NCI-H82 (cell line): ENCODE measurements around the gene TUBA4A.
A peak's percentile ranks its signal among the peaks of the same experiment; 100 is the strongest.
"Not testable (repeated sequence)": the region's sequence is repeated elsewhere in the genome, so short reads cannot be mapped to it uniquely, and the experiment has no call there.

Experiments used
- DNase-seq: peaks from one replicate; lab custom pipeline; 2025; lab: John Stamatoyannopoulos, UW

Gene TUBA4A

GRCh38 chr2:219210886-219211362, 42.8 kb downstream of the TUBA4A start:
- DNase-seq, result no peak

GRCh38 chr2:219210196-219210885, 43.4 kb downstream of the TUBA4A start:
- no peak for DNase-seq

GRCh38 chr2:219209236-219210195, 44.2 kb downstream of the TUBA4A start:
- no peak for DNase-seq

GRCh38 chr2:219207884-219208740, 45.6 kb downstream of the TUBA4A start:
- DNase-seq, result peak; percentile 36

DNA sequence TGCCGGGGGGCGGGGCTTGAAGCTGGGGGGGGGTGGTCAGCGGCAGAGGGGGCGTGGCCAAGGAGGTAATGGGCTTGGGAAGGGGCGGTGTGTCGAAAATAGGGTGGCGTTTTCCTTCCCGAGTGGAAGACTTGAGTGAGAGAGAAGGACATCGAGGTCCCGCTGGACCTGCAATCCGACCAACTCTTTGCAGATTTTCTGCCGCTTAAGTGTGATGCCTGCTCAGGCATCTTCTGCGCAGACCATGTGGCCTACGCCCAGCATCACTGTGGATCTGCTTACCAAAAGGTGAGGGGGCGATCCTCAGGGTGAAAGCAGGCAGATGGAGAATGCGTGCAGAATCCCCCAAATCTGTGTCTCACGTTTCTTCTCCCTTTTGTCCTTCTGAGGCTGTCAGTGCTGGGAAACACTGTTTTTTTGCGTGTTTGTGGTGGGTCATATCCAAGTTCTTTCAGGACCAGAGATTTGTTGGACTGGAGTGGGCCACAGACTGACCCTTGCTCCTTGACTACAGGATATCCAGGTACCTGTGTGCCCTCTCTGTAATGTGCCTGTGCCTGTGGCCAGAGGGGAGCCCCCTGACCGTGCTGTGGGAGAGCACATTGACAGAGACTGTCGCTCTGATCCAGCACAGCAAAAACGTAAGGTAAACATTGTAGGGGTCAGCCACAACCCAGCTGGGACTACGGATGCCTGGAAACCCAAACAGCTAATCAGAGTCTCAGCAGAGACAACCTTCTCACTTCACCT, 46.4 kb downstream of the TUBA4A start:
- no peak for DNase-seq

- DNase-seq, result peak; percentile 97
These were observed 47.2 kb downstream of the TUBA4A start, which contains the start of gene ZFAND2B for GRCh38 chr2:219206328-219207133. ZFAND2B (plus strand) TSS chr2:219206782; CDS start chr2:219206988, 206 bp downstream.

DNA sequence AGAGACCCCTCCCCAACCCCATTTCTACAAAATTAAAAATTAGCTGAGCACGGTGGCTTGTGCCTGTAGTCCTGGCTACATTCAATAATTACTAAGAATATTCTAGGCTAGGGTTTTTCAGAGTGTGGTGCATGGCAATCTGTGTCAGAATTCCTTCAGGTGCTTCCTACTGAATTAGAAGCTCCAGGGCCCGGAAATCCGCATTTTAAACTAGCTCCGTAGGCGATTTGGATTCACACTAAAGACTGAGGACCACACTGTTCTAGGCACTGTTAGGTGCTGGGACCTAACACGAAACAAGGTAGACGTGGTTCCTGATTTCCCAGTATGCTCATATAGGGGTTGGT, 47.8 kb downstream of the TUBA4A start:
- DNase-seq, result no peak

DNA sequence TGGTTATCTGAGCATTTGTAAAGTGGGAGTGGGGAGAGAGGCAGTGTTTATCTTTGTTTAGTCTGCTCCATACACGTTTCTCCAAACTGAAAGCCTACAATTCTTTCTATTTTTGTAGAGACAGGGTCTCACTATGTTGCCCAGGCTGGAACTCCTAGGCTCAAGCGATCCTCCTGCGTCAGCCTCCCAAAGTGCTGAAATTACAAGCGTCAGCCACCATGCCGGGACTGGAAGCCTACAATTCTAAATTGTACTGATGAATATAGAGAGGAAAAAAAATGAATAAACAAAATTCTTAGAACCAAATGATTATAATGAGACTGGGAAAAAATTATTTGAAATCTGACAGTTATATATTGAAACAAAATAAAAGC, 48.6 kb downstream of the TUBA4A start:
- DNase-seq, result no peak

- no peak for DNase-seq
These were observed 49.1 kb downstream of the TUBA4A start for GRCh38 chr2:219204425-219205164.

- not testable (repeated sequence) for DNase-seq
These were observed 52.4 kb downstream of the TUBA4A start for GRCh38 chr2:219201331-219201730.

DNA sequence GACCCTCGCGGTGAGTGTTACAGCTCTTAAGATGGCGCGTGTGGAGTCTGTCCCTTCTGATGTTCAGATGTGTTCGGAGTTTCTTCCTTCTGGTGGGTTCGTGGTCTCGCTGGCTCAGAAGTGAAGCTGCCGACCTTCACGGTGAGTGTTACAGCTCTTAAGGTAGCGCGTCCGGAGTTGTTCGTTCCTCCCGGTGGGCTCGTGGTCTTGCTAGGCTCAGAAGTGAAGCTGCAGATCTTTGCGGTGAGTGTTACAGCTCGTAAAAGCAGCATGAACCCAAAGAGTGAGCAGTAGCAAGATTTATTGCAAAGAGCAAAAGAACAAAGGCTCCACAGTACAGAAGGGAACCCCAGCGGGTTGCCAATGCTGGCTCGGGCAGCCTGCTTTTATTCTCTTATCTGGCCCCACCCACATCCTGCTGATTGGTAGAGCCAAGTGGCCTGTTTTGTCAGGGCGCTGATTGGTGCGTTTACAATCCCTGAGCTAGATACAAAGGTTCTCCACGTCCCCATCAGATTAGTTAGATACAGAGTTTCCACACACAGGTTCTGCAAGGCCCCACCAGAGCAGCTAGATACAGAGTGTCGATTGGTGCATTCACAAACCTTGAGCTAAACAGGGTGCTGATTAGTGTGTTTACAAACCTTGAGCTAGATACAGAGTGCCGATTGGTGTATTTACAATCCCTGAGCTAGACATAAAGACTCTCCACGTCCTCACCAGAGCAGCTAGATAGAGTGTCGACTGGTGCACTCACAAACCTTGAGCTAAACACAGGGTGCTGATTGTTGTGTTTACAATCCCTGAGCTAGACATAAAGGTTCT, 53.0 kb downstream of the TUBA4A start:
- not testable (repeated sequence) for DNase-seq
